Measurements from ENCODE around the gene ST7. TPM values are rescaled to one million over a fixed set of nuclear protein-coding genes. Genes with fewer than 3 reads are reported as not detected.
"Not testable (repeated sequence)": the region's sequence is repeated elsewhere in the genome, so short reads cannot be mapped to it uniquely, and the experiment has no call there.

ST7 gene
- total and polyA plus RNA-seq, 7 donors, result 6.0 to 12.5 (median 7.3) TPM

- 68 to 78% (median 76%) methylated on average over 2 of the region's 2 CpGs for WGBS, 3 donors
- intact Hi-C loops (cut with DNase I), result loop anchor here (5.0 to 10.0 kb wide), 2 partner anchors 48 to 50 kb away; no protein-coding TSS in a partner anchor
These were observed 18.7 kb upstream of the ST7 start for GRCh38 chr7:116934580-116934979.

GRCh38 chr7:116936844-116937243, 16.5 kb upstream of the ST7 start:
- 71 to 80% (median 76%) methylated on average over 4 of the region's 4 CpGs for WGBS, 3 donors
- H3K27ac ChIP-seq; H3K36me3 ChIP-seq (ENCODE audit: insufficient read depth in 1 of 2, low read depth in 1 of 2); H3K9me3 ChIP-seq; H3K4me3 ChIP-seq; ATAC-seq; DNase-seq; H3K4me1 ChIP-seq; H3K27me3 ChIP-seq (ENCODE audit: insufficient read depth in 3 of 3, low read length in 2 of 3): not testable (repeated sequence)
- intact Hi-C loops (cut with DNase I), result loop anchor here in 1 of 2 donors (10.0 kb wide), 1 partner anchor 48 kb away; no protein-coding TSS in a partner anchor

More at GRCh38 chr7:116934580-116934979, 18.7 kb upstream of the ST7 start:
- H3K27me3 ChIP-seq (ENCODE audit: insufficient read depth in 3 of 3, low read length in 2 of 3), result no peaks in the 10 kb centered on the region
- no peaks in the 10 kb centered on the region for H3K36me3 ChIP-seq (ENCODE audit: insufficient read depth in 1 of 2, low read depth in 1 of 2)
- DNase-seq, result no peak
- no peaks in the 10 kb centered on the region for H3K9me3 ChIP-seq
- no peak for TF ChIP-seq CTCF (IDR thresholded peaks at IDR 0.05)
- peaks cover 2% of the 10 kb centered on the region for H3K4me1 ChIP-seq
- H3K27ac ChIP-seq, result no peak overlapping the region
- no peak overlapping the region for H3K4me3 ChIP-seq
- ATAC-seq, result no peak

GRCh38 chr7:116938678-116939077, 14.6 kb upstream of the ST7 start:
- Histone ChIP-seq H3K27ac (no peak overlapping the region), H3K27me3 (ENCODE audit: insufficient read depth in 3 of 3, low read length in 2 of 3) (no peaks in the 10 kb centered on the region), H3K36me3 (ENCODE audit: insufficient read depth in 1 of 2, low read depth in 1 of 2) (no peaks in the 10 kb centered on the region), H3K9me3 (no peaks in the 10 kb centered on the region), H3K4me3 (no peak overlapping the region), H3K4me1 (no peaks in the 10 kb centered on the region)
- intact Hi-C loops (cut with DNase I), result loop anchor here in 1 of 2 donors (10.0 kb wide), 1 partner anchor 46 kb away; no protein-coding TSS in a partner anchor
- no peak for TF ChIP-seq CTCF (IDR thresholded peaks at IDR 0.05)
- DNase-seq, result no peak
- WGBS, 3 donors, result 89 to 94% (median 89%) methylated on average over 2 of the region's 2 CpGs
- no peak for ATAC-seq

GRCh38 chr7:116940689-116941370, 12.5 kb upstream of the ST7 start:
- 81 to 82% (median 81%) methylated on average over 8 of the region's 8 CpGs for WGBS, 3 donors
- no peaks in the 10 kb centered on the region for H3K4me1 ChIP-seq
- no peaks in the 10 kb centered on the region for H3K27me3 ChIP-seq (ENCODE audit: insufficient read depth in 3 of 3, low read length in 2 of 3)
- DNase-seq (no peak), ATAC-seq (no peak)
- no peak overlapping the region for H3K4me3 ChIP-seq
- no peaks in the 10 kb centered on the region for H3K9me3 ChIP-seq
- H3K27ac ChIP-seq, result no peak overlapping the region
- intact Hi-C loops (cut with DNase I), result no loop called here
- TF ChIP-seq CTCF (IDR thresholded peaks at IDR 0.05), result no peak
- no peaks in the 10 kb centered on the region for H3K36me3 ChIP-seq (ENCODE audit: insufficient read depth in 1 of 2, low read depth in 1 of 2)

GRCh38 chr7:116942504-116942903, 10.8 kb upstream of the ST7 start:
- WGBS, 3 donors, result 81 to 85% (median 82%) methylated on average over 2 of the region's 2 CpGs
- no peaks in the 10 kb centered on the region for H3K36me3 ChIP-seq (ENCODE audit: insufficient read depth in 1 of 2, low read depth in 1 of 2)
- H3K27me3 ChIP-seq (ENCODE audit: insufficient read depth in 3 of 3, low read length in 2 of 3), result no peaks in the 10 kb centered on the region
- ATAC-seq (no peak), DNase-seq (no peak)
- H3K4me3 ChIP-seq, result no peak overlapping the region
- TF ChIP-seq CTCF (IDR thresholded peaks at IDR 0.05), result no peak
- H3K27ac ChIP-seq, result no peak overlapping the region
- H3K9me3 ChIP-seq, result no peaks in the 10 kb centered on the region
- no peaks in the 10 kb centered on the region for H3K4me1 ChIP-seq
- intact Hi-C loops (cut with DNase I), result no loop called here
